NCI-H524 treated with DMSO at 0.1 percent for 48 hours (cell line): ENCODE measurements around the gene RBMS3.
"Not testable (repeated sequence)": the region's sequence is repeated elsewhere in the genome, so short reads cannot be mapped to it uniquely, and the experiment has no call there.

Experiments
- DNase-seq: peaks from one replicate; lab custom pipeline; 2025; lab: John Stamatoyannopoulos, UW

Gene RBMS3

GRCh38 chr3:29481969-29482767 is 201.3 kb downstream of the RBMS3 start:
- DNase-seq = no peak

DNA sequence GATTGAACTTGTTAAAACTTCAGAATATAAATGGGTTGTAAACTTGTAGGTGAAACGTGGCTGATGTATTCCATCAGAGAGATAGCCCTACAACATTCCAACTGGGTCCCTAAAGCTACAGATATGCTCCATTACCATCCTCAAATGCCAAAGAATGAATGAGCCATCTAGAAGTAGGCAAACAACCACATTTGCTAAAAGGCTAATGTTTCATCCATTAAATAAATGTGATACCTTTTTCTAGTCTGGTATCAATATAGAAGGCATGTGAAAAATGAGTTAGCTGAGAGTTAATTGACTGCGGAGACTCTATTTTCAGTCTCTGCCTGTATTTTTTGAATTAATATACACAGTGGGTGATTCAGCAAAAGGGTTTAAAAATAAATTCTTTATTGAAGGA is 203.8 kb downstream of the RBMS3 start:
- DNase-seq = no peak

DNA sequence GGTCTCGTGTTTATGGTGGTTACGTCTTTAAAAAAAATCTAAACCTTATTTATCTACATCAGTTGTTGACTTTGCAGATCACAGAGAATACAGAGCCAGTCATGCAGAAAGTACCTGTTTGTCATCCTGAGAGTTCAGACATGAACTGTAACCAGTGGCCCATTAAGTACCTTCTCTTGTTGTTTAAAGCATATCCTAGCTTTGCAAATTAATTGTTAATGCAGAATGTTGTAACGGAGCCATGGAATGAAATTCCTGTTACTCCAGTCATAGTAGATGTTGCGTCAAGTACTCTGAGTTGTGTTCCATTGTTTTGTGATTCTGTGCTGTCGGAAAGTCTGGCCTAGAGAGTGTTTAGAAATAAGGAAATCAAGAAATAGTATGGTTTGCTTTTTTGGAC is 205.2 kb downstream of the RBMS3 start:
- DNase-seq = no peak

DNA sequence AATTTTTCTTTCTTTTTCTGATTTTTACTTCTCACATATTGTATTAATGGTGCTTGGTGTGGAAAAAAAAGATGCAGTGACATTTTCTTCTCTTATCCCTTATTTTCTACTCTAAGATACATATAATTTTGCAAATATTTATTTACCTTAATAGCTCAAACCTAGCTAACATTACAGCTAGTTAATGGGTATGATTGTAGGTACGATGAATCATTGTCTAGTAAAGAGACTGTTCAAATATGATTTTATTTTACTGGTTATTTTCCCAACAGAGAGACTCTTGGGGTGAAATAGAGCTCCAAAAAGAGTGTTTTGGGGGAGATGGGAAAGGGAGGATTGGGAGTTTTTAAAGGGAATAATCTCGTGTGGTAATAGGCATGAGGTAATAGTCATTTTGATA is 206.0 kb downstream of the RBMS3 start:
- no peak for DNase-seq

DNA sequence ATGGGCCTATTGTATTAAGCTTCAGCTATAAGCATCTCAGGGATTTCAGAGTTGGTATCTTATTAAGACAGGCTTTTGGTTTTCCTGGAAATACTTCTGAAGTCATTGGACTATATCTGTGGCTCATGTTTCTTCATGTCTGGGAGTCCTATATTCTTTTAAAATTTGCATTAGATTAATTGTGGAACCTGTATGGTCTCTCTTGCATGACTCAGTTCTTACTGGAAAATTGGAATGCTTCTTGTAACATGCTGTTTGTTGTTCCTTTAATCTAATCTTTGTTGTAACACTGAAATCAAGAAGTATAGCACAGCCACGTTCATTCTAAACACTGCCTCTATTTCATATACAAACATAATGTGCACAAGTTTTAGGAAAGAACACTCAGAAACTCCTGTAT is 208.1 kb downstream of the RBMS3 start:
- no peak for DNase-seq

GRCh38 chr3:29493109-29493508 is 212.2 kb downstream of the RBMS3 start:
- no peak for DNase-seq

- DNase-seq = no peak
These were observed 213.6 kb downstream of the RBMS3 start for GRCh38 chr3:29494305-29495036.

GRCh38 chr3:29497282-29497681 is 216.4 kb downstream of the RBMS3 start:
- no peak for DNase-seq

DNA sequence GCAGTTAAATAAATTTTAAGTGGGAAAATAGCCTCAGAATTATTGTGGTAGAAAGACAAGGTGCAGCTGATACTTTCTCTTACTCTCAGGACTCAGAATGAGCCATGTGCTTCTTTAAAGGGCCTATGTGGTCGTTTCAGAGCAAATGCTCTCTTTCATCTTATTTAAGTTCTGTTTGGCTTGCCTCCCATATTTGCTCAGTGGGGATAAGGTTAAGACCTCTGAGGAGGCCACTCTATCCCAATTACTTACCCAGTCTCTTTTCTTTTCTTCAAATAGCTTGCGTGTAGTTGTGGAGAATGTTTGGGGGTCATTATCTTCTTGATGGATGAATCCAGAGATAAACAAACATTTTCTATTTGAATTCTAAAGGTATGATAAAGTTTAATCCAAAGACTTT is 221.9 kb downstream of the RBMS3 start:
- DNase-seq = no peak

GRCh38 chr3:29503314-29503713 is 222.4 kb downstream of the RBMS3 start:
- DNase-seq = no peak

DNA sequence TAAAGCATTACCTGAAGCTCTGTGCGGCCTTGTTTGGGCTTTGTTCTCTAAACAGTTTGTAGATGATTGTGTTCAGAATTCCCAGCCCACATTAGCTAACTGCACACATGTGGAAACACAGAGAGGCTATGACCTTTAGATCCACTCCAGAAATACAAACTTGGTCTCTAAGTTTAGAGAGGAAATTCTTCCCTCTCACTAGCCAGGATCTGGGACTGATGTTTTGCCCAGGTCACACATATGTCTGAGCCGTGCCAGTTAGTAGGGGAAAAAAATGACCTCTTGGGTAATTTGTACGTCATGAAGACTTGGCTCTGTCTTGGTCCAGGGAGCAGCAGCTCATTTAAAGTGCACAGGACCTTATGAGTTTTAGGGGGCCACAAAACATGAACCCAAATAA is 223.1 kb downstream of the RBMS3 start:
- no peak for DNase-seq

GRCh38 chr3:29506502-29506901 is 225.6 kb downstream of the RBMS3 start:
- DNase-seq = no peak

GRCh38 chr3:29511701-29512100 is 230.8 kb downstream of the RBMS3 start:
- DNase-seq = no peak

DNA sequence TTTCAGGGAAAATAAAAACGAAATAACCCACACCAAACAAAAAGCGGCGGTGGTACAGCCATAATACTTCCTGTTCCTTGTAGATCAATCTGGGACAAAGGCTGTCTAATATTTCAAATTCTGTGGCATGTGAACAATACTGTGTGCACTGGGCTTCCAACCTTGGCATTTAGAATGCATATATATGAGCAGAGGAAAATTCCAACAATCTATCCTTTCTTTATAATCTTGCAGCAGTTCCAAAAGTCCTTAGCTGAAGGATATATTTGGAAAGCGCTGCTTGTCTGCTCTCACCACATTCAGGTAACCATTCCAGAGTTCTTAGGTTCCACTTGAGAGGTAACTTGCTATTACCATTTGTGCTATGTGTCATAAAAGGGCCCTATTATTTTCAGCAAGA is 231.8 kb downstream of the RBMS3 start:
- DNase-seq = no peak

DNA sequence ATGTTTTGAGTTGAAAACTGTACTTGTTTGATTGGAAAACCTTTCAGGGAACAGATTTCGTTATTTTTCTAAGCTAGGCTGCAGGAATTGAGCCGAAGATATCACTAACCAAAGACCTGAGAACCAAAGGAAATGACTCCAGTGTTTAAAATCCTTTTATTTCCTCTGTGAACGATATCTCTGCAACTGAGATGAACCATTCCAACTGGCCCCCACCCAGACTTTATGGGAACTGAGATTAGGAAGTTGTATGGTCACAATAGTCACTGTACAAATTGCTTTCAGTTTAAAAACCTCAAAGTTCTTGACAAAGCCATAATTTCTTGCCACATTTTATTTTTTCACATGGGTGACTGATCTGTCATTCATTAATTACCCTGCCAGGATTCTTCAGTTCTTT is 232.4 kb downstream of the RBMS3 start:
- no peak for DNase-seq

GRCh38 chr3:29514170-29514569 is 233.3 kb downstream of the RBMS3 start:
- no peak for DNase-seq

DNA sequence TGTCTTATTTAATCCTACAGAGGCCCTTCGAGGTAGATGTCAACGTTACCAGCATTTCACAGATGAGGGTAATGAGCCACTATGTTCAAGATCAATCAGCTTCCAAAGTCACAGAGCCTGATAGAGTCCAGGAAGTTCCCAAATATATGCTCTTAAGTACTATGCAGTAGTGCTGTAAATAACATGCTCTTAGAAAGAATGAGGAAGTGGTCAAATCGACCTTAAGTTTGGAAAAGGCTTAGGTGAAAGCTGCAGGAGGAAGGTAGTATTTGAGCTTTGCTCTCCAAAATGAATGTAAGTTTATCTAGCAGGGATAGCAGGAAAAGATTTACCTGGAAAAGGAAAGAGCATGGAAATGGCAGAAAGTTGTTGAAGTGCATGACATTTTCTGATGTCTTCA is 234.0 kb downstream of the RBMS3 start:
- no peak for DNase-seq

DNA sequence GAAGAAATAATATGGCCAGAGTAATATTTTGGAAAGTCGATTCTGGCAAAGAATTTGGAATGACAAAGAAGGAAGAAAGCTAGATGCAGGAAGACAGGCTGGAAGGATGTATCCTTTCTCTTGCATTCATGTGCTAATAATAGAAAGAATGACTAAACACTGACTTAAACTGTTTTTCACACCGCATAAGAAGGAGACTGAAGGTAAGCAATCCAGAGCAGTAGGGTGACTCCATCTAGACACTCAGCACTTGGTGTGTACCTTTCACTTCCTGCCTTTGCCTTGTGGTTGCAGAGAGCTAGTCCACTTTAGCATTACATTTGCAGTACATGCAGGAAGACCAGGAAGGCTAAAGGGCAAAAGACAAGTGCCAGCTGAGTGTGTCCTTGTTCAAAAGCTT is 234.6 kb downstream of the RBMS3 start:
- DNase-seq = no peak

DNA sequence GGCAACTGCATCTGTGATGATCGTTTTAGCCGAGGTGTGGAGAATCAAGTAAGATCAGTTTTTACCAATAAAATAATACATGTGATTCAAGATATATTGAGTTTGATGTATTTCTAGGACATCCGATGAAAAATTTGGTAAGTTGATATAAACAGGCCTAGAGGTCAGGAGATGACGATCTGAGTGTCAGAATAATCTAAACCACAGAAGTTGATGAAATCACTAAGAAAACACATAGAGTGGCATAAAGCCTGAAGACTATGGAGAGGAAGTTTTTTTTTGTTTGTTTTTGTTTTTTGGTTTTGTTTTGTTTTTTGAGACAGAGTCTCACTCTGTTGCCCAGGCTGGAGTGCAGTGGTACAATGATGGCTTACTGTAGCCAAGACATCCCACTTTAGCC is 235.3 kb downstream of the RBMS3 start:
- no peak for DNase-seq

DNA sequence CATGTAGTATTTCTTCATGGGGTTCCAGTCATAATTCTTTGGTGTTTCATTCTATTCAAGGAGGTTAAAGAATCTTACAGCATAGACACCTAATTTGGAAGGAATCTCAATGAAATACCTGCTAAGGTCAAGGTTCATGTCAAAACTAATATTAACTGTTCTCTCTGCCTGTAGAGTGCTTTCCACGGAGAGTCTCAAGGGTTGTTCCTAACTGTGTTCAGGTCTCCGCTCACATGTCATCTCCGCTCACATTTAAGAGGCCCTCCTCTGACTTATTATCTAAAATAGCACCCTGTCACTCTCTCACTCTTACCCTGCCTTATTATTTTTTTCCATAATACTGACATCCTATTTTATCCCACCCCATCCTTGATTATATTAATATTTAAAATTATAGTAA is 239.9 kb downstream of the RBMS3 start:
- DNase-seq = no peak

GRCh38 chr3:29521293-29521692 is 240.4 kb downstream of the RBMS3 start:
- no peak for DNase-seq

DNA sequence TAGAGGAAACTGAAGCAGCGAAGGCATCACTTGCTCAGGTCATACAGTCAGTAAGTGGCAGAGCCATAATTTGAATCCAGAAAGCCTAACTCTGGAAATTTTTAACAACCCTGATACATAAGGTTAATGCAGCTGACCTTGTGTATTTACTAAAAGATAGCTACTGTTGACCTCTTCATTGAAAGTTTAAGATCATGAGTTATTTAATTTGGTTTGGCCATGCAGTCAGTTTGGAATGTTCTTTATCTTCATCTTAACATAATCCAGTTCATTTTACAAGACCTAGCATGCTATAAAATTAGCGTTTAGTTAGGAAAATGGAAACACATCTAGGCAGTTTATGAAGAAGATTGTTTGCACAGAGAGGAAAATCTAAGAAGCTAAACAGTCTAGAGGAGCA is 240.9 kb downstream of the RBMS3 start:
- DNase-seq = no peak

DNA sequence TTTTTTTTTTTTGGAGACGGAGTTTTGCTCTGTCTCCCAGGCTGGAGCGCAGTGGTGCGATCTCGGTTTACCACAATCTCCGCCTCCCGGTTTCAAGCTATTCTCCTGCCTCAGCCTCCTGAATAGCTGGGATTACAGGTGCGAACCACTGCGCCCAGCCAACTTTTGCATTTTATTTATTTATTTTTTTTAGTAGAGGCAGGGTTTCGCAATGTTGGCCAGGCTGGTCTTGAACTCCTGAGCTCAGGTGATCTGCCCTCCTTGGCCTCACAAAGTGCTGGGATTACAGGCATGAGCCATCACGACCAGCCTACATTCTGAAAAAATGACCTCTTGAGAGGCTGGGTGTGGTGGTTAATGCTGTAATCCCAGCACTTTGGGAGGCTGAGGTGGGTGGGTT is 243.6 kb downstream of the RBMS3 start:
- DNase-seq = not testable (repeated sequence)
